EL (cell line): ENCODE results near the gene CDYL.

ENCODE experiments used
- DNase-seq: peaks from one replicate; pipeline ENCODE4 v3.0.0-alpha.2; 2016

CDYL gene

GRCh38 chr6:4941782-4942672, 165.8 kb downstream of the CDYL start:
- peak; percentile 99 for DNase-seq

GRCh38 chr6:4942673-4943009, 166.4 kb downstream of the CDYL start:
- DNase-seq, result no peak

GRCh38 chr6:4943716-4944115, 167.5 kb downstream of the CDYL start:
- DNase-seq, result no peak

- DNase-seq, result no peak
These were observed 168.1 kb downstream of the CDYL start for GRCh38 chr6:4944325-4944724.

- DNase-seq, result no peak
These were observed 170.3 kb downstream of the CDYL start for GRCh38 chr6:4946521-4946920.

DNA sequence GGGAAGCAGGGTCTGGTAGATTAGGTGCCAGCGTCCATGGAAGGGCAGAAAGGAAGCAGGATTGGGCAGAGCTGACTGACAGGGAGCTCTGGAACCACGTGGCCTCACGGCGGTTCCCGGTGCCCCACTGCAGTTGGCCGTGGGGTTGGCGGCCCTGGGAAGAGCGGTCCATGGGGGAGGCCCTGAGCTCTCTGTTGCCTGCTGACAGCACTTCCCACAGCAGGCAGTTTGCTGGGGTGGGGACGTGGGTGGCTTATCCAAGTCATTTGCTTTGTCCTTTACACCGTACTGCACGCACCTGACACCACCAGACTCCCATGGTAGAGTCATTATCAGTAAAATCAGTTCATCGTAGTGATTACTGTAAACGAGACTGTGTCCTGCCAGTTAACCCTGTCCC, 171.5 kb downstream of the CDYL start:
- no peak for DNase-seq

GRCh38 chr6:4948781-4949450, 172.7 kb downstream of the CDYL start:
- no peak for DNase-seq

GRCh38 chr6:4950076-4950475, 173.9 kb downstream of the CDYL start:
- no peak for DNase-seq

GRCh38 chr6:4950836-4951533, 174.8 kb downstream of the CDYL start:
- no peak for DNase-seq

- DNase-seq, result no peak
These were observed 177.2 kb downstream of the CDYL start for GRCh38 chr6:4953440-4953839.

DNA sequence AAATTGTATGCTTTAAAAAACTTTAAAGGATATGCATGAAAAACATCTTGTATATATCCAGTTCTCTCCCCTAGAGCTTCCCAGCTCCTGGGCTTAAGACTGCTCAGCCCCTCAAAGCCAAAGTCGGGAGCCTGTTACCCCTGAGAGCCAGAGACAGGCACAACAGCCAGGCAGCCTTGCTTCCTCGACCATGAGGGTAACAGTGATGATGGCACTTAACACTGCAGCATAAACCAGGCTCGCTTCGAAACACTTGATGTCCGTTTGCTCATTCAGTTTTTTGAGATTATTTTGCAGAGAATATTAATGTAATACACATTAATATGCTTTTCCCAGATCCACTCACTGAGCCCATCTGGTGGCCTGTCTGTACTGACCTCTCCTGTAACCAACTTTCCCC, 180.4 kb downstream of the CDYL start:
- no peak for DNase-seq

DNA sequence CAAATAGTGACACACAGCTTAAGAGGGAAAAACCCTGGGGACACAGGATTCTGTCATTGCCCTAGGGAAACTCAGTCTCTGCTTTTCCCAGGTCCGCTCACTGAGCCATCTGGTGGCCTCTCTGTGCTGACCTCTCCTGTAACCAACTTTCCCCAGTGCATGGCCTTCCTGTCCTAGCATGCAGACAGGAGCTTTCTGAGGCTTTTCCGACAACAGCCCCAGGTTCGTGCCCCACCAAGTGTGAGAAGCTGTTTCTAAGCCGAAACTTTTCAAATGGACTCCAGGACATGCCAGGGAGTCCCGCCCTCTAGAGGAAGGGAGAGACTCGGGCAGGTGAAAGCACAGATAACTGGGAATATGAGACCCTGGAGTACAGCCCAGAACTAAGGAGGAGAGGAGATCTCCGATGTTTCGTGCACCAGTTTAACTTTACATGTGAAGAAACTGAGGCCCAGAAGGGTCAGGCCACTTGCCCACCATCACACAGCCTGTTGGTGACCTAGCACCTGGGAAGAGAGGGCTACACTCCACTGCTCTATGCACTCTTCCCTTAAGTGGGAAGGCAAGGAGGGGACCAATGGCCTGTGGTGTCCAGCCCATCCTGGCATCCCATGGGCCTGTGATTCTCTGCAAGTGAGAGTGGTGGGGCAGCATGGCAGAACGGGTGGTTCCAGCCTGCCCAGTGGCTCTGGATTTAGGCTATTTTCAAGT, 181.5 kb downstream of the CDYL start:
- DNase-seq, result peak; percentile 23

DNA sequence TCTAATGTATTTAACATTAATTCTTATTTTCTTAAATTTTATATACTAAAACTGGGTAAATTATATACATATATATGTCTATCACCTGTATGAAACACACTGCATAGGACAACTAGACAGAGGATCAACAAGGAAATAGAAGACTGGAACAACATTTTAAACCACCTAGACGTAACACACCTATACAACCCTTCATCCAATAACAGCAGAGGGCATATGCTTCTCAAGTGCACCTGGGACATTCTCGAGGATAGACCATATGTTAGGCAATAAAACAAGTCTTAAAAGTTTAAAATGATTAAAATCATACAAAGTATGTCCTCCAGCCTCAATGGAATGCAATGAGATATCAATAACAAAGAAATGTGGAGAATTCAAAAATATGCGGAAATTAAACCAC, 182.4 kb downstream of the CDYL start:
- no peak for DNase-seq

DNA sequence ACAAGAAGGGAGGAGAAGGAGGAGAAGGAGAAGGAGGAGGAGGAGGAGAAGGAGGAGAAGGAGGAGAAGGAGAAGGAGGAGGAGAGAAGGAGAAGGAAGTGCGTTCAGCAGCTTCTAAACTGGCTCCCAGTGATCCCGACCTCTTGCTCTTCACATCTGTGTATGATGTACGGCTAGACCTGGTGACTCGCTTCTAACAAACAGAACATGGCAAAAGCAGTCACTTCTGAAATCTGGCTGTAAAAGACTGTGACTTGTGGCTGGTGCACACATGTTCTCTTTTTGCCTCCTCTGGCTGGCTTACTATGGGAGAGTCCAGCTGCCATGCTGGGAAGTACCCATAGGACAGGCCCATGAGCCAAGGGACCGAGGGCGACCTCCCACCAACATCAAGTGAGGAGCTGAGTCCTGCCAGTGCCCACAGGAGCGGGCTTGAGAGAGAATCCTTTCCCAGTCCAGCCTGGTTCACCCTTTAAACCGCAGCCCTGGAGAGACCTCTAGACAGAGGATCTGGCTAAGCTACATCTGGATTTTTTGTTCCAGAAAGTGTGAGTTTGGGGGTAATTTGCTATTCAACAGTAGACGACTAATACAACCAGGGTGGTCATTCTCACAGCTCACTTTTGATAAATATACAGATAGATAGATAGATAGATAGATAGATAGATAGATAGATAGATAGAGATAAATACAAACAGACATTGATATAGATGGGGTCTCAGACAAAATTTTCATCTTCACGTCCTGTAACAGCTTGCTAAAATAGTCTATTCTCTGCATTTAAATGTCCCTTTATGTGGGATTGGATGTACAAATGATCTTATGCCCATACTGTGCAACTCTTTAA, 185.3 kb downstream of the CDYL start:
- peak; percentile 26 for DNase-seq

DNA sequence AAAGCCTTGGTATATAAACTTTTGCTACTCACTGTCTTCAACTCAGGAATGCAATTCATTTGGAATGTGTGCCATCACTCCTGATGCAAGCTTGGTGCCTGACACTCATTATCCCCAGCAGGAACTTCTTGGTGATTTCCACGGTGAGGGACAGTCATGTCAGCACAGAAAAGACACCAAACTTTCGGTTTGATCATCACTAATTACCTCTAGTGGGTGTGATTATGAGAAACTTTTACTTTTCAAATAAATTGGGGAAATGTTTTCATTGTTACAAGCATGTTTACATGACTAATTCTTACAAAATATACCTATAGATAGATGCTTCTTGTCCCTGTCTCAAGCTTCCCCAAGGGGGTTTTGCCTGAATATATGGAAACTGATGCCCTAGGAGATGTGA, 186.7 kb downstream of the CDYL start:
- DNase-seq, result no peak

- no peak for DNase-seq
These were observed 188.7 kb downstream of the CDYL start for GRCh38 chr6:4964675-4965561.

- DNase-seq, result no peak
These were observed 189.6 kb downstream of the CDYL start for GRCh38 chr6:4965562-4966389.

- DNase-seq, result no peak
These were observed 191.3 kb downstream of the CDYL start for GRCh38 chr6:4967301-4968030.

- no peak for DNase-seq
These were observed 193.5 kb downstream of the CDYL start for GRCh38 chr6:4969609-4970285.
